Uterus (tissue), 4 donors: ENCODE data around the gene MACROD1. TPM values are rescaled to one million over a fixed set of nuclear protein-coding genes. Genes with fewer than 3 reads are reported as not detected.

Source experiments
- DNase-seq, 2 donors: peaks; one replicate each; pipeline ENCODE4 v3.0.0-alpha.2; 2019 to 2020
- H3K27ac ChIP-seq, 2 donors: fragments of 200-600 bp; sonication (generic); 1 replicate in 1 of 2; 2 replicates in 1 of 2; pipeline ENCODE4 v1.5.1; 2016 to 2018
- H3K27me3 ChIP-seq, 2 donors: fragments of 200-600 bp; sonication (generic); one replicate each; pipeline ENCODE4 v1.5.1; 2018 to 2019; ENCODE audit warnings: control low read depth in 1 of 2
- H3K36me3 ChIP-seq, 2 donors: fragments of 200-600 bp; sonication (generic); one replicate each; pipeline ENCODE4 v1.5.1; 2019; ENCODE audit warnings: control low read depth in 1 of 2
- H3K4me1 ChIP-seq, 2 donors: fragments of 200-600 bp; sonication (generic); one replicate each; pipeline ENCODE4 v1.5.1; 2018 to 2019; ENCODE audit warnings: control low read depth in 1 of 2
- H3K4me3 ChIP-seq, 2 donors: fragments of 200-600 bp; sonication (generic); 1 replicate in 1 of 2; 2 replicates in 1 of 2; pipeline ENCODE4 v1.5.1; 2018 to 2019; ENCODE audit warnings: mild to moderate bottlenecking in 1 of 2
- H3K9me3 ChIP-seq, 2 donors: fragments of 200-600 bp; sonication (generic); one replicate each; pipeline ENCODE4 v1.5.1; 2019; ENCODE audit warnings: control low read depth in 1 of 2
- POLR2A ChIP-seq, 2 donors: fragments of 450-650 bp; IDR thresholded peaks; one replicate each; pipeline ENCODE4 v1.6.1; 2016; ENCODE audit warnings: antibody characterized with exemption in 2 of 2, mild to moderate bottlenecking in 1 of 2, moderate library complexity in 1 of 2
- intact Hi-C: fragments of 100-400 bp; cut with DNase I; formaldehyde crosslinking; loops from one replicate; pipeline ENCODE4 v1.15.1; 2023; ENCODE audit warnings: low total_unique reads
- total RNA-seq, 4 donors: library from RNA; depleted of rRNA in 3 of 4; stranded (reverse); fragments of >200 nt in 3 of 4; gene quantifications; one replicate each; pipeline versions ENCODE4 v1.1.0 to v1.2.4, GENCODE V29; 2014 to 2023
- TF ChIP-seq, protein P1 (sequence below), 4 experiments: fragments of 200-600 bp in 2 of 4; fragments of 450-650 bp in 2 of 4; sonication (generic) in 2 of 4; IDR thresholded peaks; one replicate each; pipeline ENCODE4 v1.5.1; 2016 to 2019; ENCODE audit warnings: antibody characterized with exemption in 4 of 4, mild to moderate bottlenecking in 2 of 4, moderate library complexity in 1 of 4
- donor health status: DM: yes; HTN: yes; CAD: no.

The MACROD1 gene
- total RNA-seq, 4 donors from 2014 or later = 1.8 to 27.1 (median 6.6) TPM

DNA sequence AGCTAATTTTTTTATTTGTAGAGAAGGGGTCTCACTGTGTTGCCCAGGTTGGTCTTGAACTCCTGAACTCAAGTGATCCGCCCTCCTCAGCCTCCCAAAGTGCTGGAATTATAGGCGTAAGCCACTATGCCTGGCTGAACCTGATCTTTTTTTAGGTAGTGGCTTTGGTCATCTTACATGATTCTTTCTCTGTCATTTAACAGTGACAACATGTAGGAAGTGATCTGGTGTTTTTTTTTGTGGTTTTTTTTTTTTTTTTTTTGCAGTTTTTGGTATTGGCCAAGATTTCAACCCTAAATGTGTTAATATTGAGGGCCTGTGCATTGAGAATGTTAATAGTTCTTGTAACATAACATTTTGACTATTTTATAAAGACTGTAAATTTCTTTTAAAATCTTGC lies 32.6 kb upstream of the MACROD1 start:
- Histone ChIP-seq H3K27me3 (no peaks in the 10 kb centered on the region), H3K36me3 (no peaks in the 10 kb centered on the region), H3K4me3 (no peak overlapping the region), H3K4me1 (no peaks in the 10 kb centered on the region), H3K27ac (no peak overlapping the region), H3K9me3 (no peaks in the 10 kb centered on the region)
- no peak for TF ChIP-seq POLR2A (IDR thresholded peaks at IDR 0.05)
- TF ChIP-seq, protein P1, sequence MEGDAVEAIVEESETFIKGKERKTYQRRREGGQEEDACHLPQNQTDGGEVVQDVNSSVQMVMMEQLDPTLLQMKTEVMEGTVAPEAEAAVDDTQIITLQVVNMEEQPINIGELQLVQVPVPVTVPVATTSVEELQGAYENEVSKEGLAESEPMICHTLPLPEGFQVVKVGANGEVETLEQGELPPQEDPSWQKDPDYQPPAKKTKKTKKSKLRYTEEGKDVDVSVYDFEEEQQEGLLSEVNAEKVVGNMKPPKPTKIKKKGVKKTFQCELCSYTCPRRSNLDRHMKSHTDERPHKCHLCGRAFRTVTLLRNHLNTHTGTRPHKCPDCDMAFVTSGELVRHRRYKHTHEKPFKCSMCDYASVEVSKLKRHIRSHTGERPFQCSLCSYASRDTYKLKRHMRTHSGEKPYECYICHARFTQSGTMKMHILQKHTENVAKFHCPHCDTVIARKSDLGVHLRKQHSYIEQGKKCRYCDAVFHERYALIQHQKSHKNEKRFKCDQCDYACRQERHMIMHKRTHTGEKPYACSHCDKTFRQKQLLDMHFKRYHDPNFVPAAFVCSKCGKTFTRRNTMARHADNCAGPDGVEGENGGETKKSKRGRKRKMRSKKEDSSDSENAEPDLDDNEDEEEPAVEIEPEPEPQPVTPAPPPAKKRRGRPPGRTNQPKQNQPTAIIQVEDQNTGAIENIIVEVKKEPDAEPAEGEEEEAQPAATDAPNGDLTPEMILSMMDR (IDR thresholded peaks at IDR 0.05) = no peak
- DNase-seq = no peak
- intact Hi-C loops = no loop called here

- Histone ChIP-seq H3K4me3 (no peak overlapping the region), H3K36me3 (no peaks in the 10 kb centered on the region), H3K27me3 (no peaks in the 10 kb centered on the region), H3K4me1 (no peaks in the 10 kb centered on the region), H3K9me3 (no peaks in the 10 kb centered on the region), H3K27ac (no peak overlapping the region)
- TF ChIP-seq, protein P1 (IDR thresholded peaks at IDR 0.05) = no peak
- TF ChIP-seq POLR2A (IDR thresholded peaks at IDR 0.05) = no peak
- intact Hi-C loops = no loop called here
- DNase-seq = no peak
These were observed 30.7 kb upstream of the MACROD1 start for GRCh38 chr11:64196626-64197025.

DNA sequence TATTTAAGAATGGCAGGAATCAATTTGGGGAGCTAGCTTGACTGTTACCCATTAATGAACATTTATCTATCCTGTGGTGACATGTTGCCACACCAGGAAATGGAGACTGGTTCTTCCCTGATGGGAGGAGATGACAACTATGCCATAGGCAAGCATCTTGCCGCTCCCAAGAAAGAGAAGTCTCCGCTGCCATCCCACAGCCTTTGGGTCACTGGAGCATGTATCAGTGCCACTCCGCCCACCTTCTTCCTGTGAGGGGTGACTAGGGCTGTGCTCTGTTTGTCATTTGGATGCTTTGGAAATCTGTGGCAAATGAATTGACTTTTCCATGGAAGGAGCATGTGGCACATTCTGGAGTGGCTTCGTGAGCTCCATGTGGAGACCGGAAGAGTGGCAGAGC lies 26.5 kb upstream of the MACROD1 start:
- DNase-seq = no peak
- intact Hi-C loops = no loop called here
- TF ChIP-seq POLR2A (IDR thresholded peaks at IDR 0.05) = no peak
- TF ChIP-seq, protein P1 (IDR thresholded peaks at IDR 0.05) = no peak
- peaks cover 0 to 3% of the 10 kb centered on the region in 2 donors for H3K4me1 ChIP-seq
- no peak overlapping the region for H3K27ac ChIP-seq
- H3K9me3 ChIP-seq = no peaks in the 10 kb centered on the region
- H3K27me3 ChIP-seq = no peaks in the 10 kb centered on the region
- no peak overlapping the region for H3K4me3 ChIP-seq
- no peaks in the 10 kb centered on the region for H3K36me3 ChIP-seq

DNA sequence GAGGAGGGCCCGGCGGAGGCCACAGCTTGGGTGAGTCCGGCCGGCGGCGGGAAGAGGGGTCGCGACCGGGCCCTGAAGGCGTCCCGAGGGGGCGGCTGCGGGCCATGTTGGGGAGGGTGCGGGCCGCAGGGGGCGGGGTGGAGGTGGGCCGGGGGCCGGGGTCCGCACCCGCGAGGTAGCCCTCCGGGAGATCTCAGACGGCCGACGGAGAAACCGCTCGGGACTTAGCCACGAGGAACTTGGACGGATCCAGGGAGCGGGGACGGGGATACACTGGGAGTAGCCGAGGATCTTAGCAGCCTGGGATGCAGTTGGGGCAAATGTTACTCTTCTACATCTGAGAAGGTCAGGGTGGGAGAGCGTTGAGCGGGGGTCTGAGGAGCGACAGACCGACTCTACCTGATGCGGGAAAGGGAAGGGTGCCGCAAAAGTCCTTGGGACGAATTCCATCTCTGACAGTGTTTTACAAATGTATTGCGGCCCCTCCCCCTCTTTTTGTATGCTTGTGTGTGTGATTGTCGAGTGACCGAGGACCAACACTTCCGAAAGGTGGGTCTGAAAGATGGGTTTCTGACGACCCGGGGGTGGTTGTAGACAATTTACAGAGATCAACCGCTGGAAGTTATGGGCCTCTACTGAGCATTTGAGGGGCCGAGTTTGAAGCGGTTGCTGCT lies 20.7 kb upstream of the MACROD1 start:
- Histone ChIP-seq H3K9me3 (no peaks in the 10 kb centered on the region), H3K36me3 (no peaks in the 10 kb centered on the region), H3K27ac (peak overlapping the region in 1 of 2 donors; percentile 81), H3K27me3 (no peaks in the 10 kb centered on the region), H3K4me1 (peaks cover 0 to 8% of the 10 kb centered on the region in 2 donors), H3K4me3 (no peak overlapping the region)
- TF ChIP-seq, protein P1 (IDR thresholded peaks at IDR 0.05) = no peak
- TF ChIP-seq POLR2A (IDR thresholded peaks at IDR 0.05) = no peak
- DNase-seq = no peak
- intact Hi-C loops = no loop called here

DNA sequence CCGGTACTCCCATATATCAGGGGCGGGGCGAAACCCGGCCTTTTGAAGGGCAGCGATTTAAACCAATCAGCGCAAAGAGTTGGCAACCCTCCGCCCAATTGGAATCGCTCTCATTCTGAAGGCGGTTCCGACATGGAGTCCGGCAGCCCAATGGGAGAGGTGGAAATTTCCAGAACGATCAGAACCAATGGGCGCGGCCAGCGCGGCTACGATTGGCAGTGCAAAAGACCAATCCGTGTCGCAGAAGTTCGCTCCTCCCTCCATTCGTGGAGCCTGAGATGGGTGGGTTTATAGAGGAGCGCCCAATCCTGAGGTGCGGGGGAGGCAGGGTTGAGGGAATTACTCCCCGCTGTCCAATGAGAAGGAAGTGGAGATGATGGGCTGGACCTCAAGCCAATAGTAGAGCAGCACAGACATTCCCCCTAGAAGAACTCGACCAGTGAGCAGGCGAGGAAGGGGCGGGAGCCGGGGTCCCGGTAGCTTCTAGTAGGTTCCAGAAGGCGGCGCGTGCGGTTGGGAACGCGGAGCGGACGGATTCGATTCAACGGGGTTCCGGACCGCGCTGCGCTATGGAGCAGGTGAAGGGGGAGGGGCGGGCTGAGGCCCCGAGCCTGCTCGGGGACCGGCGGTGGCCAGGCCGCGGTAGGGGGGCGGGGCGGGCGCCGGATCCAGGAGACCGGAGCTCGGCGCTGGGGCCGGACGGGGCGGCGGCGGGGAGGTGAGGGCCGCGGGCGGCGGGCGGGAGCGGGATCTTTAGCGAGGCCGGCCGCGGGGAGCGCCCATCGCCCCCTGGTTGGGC lies 20.0 kb upstream of the MACROD1 start, which contains the start of gene STIP1:
Gene STIP1 (plus strand): TSS at position 479 of the 799 bp plus-strand sequence. CDS start 91 bp downstream, at position 570.
- Histone ChIP-seq H3K27me3 (no peaks in the 10 kb centered on the region), H3K36me3 (no peaks in the 10 kb centered on the region), H3K4me3 (peak within 1 kb of the TSS; percentile 44 to 75), H3K9me3 (no peaks in the 10 kb centered on the region), H3K27ac (peak within 1 kb of the TSS; percentile 93 to 95), H3K4me1 (peaks cover 0 to 8% of the 10 kb centered on the region in 2 donors)
- DNase-seq = peak; percentile 99 to 100
- intact Hi-C loops = no loop called here
- TF ChIP-seq, protein P1 (IDR thresholded peaks at IDR 0.05) = peak in 3 of 4 experiments; percentile 38 to 57 (median 54)
- TF ChIP-seq POLR2A (IDR thresholded peaks at IDR 0.05) = peak; percentile 20 to 92
